ENCODE results near the gene LRRC17. TPM values are rescaled to one million over a fixed set of nuclear protein-coding genes. Genes with fewer than 3 reads are reported as not detected.

The LRRC17 gene
- total and polyA plus RNA-seq, 2 of the 4 experiments (the other 2 are of a cell fraction) = 250 to 280 TPM

GRCh38 chr7:102898532-102898859 is 14.3 kb upstream of the LRRC17 start:
- Histone ChIP-seq H4K8ac (ENCODE audit: low read depth in 2 of 2, low read length in 2 of 2) (no peak overlapping the region), H3K4ac (ENCODE audit: low read depth, low read length) (no peak overlapping the region), H3K9me3 (ENCODE audit: control insufficient read depth, insufficient read depth, low read length) (no peaks in the 10 kb centered on the region), H3K27me3 (ENCODE audit: control insufficient read depth, insufficient read depth, low read length) (no peaks in the 10 kb centered on the region), H3K4me3 (ENCODE audit: insufficient read depth, low read depth, low read length) (no peak overlapping the region), H2AK5ac (ENCODE audit: low read depth, low read length) (no peak overlapping the region), H2BK20ac (ENCODE audit: low read depth, low read length) (no peak overlapping the region), H3K79me1 (ENCODE audit: low read depth in 1 of 2, low read length in 2 of 2) (no peaks in the 10 kb centered on the region), H2AFZ (replicated peaks; ENCODE audit: low read length, poor library complexity) (no peak overlapping the region), H3K4me2 (ENCODE audit: low read depth, low read length) (no peak overlapping the region), H2BK120ac (ENCODE audit: low read depth, low read length) (no peak overlapping the region), H3K9me1 (ENCODE audit: insufficient read depth, low read length) (peaks cover 2% of the 10 kb centered on the region; the same call in 1 of the 2 replicates), H3K56ac (ENCODE audit: extremely low read depth, insufficient read depth, low read length) (no peak overlapping the region), H2BK15ac (ENCODE audit: low read depth, low read length) (no peak overlapping the region), H3K27ac (ENCODE audit: insufficient read depth, low read length) (no peak overlapping the region), H4K20me1 (ENCODE audit: insufficient read depth, low read length) (no peaks in the 10 kb centered on the region), H2AK9ac (replicated peaks; ENCODE audit: low read depth, low read length, poor library complexity) (no peak overlapping the region), H4K5ac (ENCODE audit: low read depth, low read length) (no peak overlapping the region), H2BK5ac (ENCODE audit: low read depth, low read length, poor library complexity, severe bottlenecking) (no peak overlapping the region), H3K9ac (ENCODE audit: low read depth, low read length) (no peak overlapping the region), H3K23ac (ENCODE audit: low read depth, low read length) (no peak overlapping the region), H3K4me1 (ENCODE audit: control insufficient read depth, insufficient read depth, low read length) (peaks cover 4% of the 10 kb centered on the region; the same call in 1 of the 2 replicates), H3K18ac (ENCODE audit: low read depth, low read length) (no peak overlapping the region), H3K36me3 (ENCODE audit: control insufficient read depth, insufficient read depth, low read length) (no peaks in the 10 kb centered on the region), H3K14ac (replicated peaks; ENCODE audit: low read depth, low read length) (no peak overlapping the region), H4K91ac (ENCODE audit: insufficient read depth, low read depth, low read length) (no peak overlapping the region)
- intact Hi-C loops (cut with micrococcal nuclease) = no loop called here
- TF ChIP-seq CHD1 (IDR thresholded peaks at IDR 0.05; ENCODE audit: low read depth, low read length) (no peak), FOS (IDR thresholded peaks at IDR 0.05; ENCODE audit: low read depth, low read length) (no peak), RAD21 (IDR thresholded peaks at IDR 0.05; ENCODE audit: low read length) (no peak), CEBPB (IDR thresholded peaks at IDR 0.05; ENCODE audit: low read depth, low read length) (no peak), BHLHE40 (IDR thresholded peaks at IDR 0.05; ENCODE audit: low read depth, low read length) (no peak), MXI1 (IDR thresholded peaks at IDR 0.05; ENCODE audit: borderline replicate concordance, low read depth, low read length) (no peak), RCOR1 (IDR thresholded peaks at IDR 0.05; ENCODE audit: insufficient replicate concordance, low read length) (no peak), POLR2A (IDR thresholded peaks at IDR 0.05; ENCODE audit: low read depth, low read length) (no peak)
- TF ChIP-seq, protein P1, sequence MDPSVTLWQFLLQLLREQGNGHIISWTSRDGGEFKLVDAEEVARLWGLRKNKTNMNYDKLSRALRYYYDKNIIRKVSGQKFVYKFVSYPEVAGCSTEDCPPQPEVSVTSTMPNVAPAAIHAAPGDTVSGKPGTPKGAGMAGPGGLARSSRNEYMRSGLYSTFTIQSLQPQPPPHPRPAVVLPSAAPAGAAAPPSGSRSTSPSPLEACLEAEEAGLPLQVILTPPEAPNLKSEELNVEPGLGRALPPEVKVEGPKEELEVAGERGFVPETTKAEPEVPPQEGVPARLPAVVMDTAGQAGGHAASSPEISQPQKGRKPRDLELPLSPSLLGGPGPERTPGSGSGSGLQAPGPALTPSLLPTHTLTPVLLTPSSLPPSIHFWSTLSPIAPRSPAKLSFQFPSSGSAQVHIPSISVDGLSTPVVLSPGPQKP (IDR thresholded peaks at IDR 0.05; ENCODE audit: borderline replicate concordance, low read depth, low read length) = no peak
- TF ChIP-seq, protein P2, sequence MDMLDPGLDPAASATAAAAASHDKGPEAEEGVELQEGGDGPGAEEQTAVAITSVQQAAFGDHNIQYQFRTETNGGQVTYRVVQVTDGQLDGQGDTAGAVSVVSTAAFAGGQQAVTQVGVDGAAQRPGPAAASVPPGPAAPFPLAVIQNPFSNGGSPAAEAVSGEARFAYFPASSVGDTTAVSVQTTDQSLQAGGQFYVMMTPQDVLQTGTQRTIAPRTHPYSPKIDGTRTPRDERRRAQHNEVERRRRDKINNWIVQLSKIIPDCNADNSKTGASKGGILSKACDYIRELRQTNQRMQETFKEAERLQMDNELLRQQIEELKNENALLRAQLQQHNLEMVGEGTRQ (IDR thresholded peaks at IDR 0.05; ENCODE audit: low read depth, low read length) = no peak
- CTCF ChIA-PET = no interaction called here
- DNase-seq (no peak), ATAC-seq (ENCODE audit: low read depth) (no peak)
- POLR2A ChIA-PET (ENCODE audit: unreplicated experiment) = no interaction called here
- dilution Hi-C loops (cut with HindIII; ENCODE audit: low sequenced_read_pairs, unreplicated experiment) = no loop called here
- WGBS, 2 experiments (ENCODE audit: extremely low coverage in 2 of 2, insufficient read length in 1 of 2) = no CpG with 5 or more reads among the region's 5 CpGs
- in situ Hi-C loops (cut with MboI; ENCODE audit: low sequenced_read_pairs) = no loop called here
- no TSS peak for BruUV-seq (replicated peaks)

All from IMR-90 (cell line).